Neural crest cell (in vitro differentiated cells): Measurements from ENCODE around the gene MECP2. TPM values are rescaled to one million over a fixed set of nuclear protein-coding genes. Genes with fewer than 3 reads are reported as not detected.

ENCODE experiments used
- DNase-seq: peaks from one replicate; pipeline ENCODE4 v3.0.0; 2021; ENCODE audit warnings: low read depth, mixed read lengths, low spot score
- H3K27ac Mint-ChIP-seq: one replicate; pipeline ENCODE4 v1.8.0; 2021; ENCODE audit warnings: mild to moderate bottlenecking, mixed read lengths; ENCODE audit not compliant: unreplicated experiment
- H3K27me3 Mint-ChIP-seq: 2 replicates; pipeline ENCODE4 v1.8.0; 2021; ENCODE audit warnings: low read depth, mild to moderate bottlenecking, mixed read lengths
- H3K36me3 Mint-ChIP-seq: 2 replicates; pipeline ENCODE4 v1.8.0; 2021; ENCODE audit warnings: low read depth, mild to moderate bottlenecking, mixed read lengths
- H3K4me1 Mint-ChIP-seq: 2 replicates; pipeline ENCODE4 v1.8.0; 2021; ENCODE audit warnings: mixed read lengths
- H3K4me3 Mint-ChIP-seq: one replicate; pipeline ENCODE4 v1.8.0; 2021; ENCODE audit warnings: mild to moderate bottlenecking, mixed read lengths
- H3K9me3 Mint-ChIP-seq: 2 replicates; pipeline ENCODE4 v1.8.0; 2021; ENCODE audit warnings: mixed read lengths
- total RNA-seq: library from RNA; stranded (reverse); gene quantifications from 2 replicates; pipeline ENCODE4 v1.2.1, GENCODE V29; 2021
- TF ChIP-seq, protein P1 (sequence below): fragments of 200-600 bp; sonication (generic); conservative IDR thresholded peaks from 2 replicates; pipeline ENCODE4 v1.5.0; 2021; ENCODE audit warnings: antibody characterized with exemption, mild to moderate bottlenecking

The MECP2 gene
- total RNA-seq, 1 donor from 2014 or later, result 49.1 TPM

DNA sequence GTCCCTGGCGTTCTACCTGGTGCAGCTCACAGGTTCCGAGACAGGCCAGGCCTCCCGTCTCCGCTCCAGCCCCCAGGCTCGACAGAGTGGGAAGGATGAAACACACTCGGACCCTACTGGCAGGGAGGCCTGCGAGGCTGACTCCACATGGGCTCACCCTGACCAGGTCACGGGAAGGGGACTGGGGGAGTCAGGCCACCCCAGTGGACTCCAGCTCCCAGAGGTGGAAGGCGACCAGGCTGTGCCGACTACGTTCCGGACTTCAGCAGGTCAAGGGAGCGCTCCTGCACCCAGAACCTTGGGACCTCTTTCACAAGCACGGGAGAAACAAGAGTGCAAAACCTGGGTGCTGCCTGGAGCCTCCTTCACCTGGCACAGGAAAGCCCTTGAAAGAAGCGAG is 73.2 kb downstream of the MECP2 start:
- no peak overlapping the region for H3K4me3 Mint-ChIP-seq
- H3K9me3 Mint-ChIP-seq, result no peaks in the 10 kb centered on the region
- H3K27ac Mint-ChIP-seq, result no peak overlapping the region
- TF ChIP-seq, protein P1, sequence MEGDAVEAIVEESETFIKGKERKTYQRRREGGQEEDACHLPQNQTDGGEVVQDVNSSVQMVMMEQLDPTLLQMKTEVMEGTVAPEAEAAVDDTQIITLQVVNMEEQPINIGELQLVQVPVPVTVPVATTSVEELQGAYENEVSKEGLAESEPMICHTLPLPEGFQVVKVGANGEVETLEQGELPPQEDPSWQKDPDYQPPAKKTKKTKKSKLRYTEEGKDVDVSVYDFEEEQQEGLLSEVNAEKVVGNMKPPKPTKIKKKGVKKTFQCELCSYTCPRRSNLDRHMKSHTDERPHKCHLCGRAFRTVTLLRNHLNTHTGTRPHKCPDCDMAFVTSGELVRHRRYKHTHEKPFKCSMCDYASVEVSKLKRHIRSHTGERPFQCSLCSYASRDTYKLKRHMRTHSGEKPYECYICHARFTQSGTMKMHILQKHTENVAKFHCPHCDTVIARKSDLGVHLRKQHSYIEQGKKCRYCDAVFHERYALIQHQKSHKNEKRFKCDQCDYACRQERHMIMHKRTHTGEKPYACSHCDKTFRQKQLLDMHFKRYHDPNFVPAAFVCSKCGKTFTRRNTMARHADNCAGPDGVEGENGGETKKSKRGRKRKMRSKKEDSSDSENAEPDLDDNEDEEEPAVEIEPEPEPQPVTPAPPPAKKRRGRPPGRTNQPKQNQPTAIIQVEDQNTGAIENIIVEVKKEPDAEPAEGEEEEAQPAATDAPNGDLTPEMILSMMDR, result no peak
- H3K4me1 Mint-ChIP-seq, result peaks cover 16% of the 10 kb centered on the region
- peaks cover 2% of the 10 kb centered on the region for H3K27me3 Mint-ChIP-seq
- no peak for DNase-seq
- peaks cover 8% of the 10 kb centered on the region for H3K36me3 Mint-ChIP-seq

DNA sequence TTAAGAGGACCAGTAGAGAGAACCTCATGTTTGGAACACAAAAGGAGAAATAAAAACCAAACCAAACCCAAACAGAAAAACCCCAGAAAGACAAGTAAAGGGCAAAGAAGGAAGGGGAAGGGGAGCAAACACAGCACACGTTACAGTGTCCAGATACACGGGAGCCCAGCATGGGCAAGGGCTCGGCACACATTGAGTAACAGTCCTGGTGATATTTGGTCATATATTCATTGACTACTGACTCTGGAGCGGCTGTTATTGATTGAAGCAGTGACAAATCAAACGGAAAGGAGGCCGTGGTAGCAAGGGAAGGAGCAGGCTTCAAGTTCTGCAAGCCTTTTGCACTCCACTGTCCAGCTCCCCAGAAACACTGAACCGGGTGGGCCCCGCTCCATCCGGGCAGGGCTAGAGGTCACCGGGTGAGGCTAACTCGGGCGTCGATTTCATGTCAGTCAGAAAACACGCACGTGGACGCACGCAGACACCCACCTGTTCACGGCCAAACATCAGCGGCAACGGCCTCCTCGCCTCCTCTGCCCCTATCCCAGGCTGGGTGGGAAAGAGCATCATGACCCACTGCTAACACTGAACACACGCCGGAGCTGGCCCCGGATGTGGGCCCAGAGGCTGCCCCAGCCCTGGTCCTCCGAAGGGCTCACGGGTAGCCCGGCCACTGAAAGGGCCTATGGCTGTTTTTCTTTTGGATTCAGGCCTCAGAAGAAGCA is 74.1 kb downstream of the MECP2 start:
- TF ChIP-seq, protein P1, result no peak
- H3K36me3 Mint-ChIP-seq, result peaks cover 8% of the 10 kb centered on the region
- H3K27me3 Mint-ChIP-seq, result peaks cover 2% of the 10 kb centered on the region

DNA sequence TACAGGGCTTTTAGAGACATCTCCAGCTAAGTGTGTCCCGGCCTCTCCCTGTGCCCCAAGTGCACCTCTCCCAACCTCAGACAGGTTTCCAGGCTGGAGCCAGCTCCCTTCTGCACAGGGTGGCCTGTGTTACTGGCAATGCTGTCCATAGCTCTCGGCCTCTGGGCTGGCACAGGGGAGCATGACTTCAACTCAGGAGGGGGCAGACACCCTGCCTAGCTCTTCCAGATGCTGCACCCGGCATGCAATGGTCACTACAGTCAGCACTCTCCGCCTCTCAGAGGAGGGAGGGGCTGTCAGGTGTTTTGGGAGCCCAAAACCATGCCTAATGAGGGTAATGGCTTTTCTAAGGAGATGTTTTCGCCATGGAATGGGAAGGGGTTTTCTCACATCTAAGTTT is 75.4 kb downstream of the MECP2 start:
- H3K9me3 Mint-ChIP-seq, result no peaks in the 10 kb centered on the region

More for the DNA sequence above, 74.1 kb downstream of the MECP2 start:
- Mint-ChIP-seq H3K9me3 (no peaks in the 10 kb centered on the region), H3K27ac (peak overlapping the region; percentile 88), H3K4me1 (peaks cover 20% of the 10 kb centered on the region), H3K4me3 (peak overlapping the region; percentile 1)
- no peak for DNase-seq

DNA sequence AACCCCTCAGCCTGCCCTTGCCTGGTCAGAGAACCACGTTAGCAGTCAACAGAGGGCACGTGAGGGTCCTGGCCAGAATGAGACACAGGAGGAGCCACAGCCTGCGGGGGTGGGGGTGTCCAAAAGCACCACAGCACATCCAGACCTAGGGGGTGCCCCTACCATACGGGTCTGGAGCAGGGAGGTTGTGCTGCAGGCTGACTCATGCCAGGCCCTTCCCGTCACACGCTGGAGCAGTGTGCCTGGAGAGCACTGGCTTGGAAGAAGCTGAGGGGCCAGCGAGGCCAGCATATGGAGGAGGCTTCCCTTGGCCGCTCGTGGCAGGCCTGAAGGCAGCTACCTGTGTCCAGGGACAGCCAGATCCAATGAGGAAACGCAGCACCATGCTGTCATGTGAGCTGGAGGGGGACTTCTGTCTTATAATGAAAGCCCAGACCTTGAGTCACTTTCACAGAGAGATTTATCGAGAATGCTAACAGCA is 76.3 kb downstream of the MECP2 start:
- no peak overlapping the region for H3K4me3 Mint-ChIP-seq
- peaks cover 20% of the 10 kb centered on the region for H3K4me1 Mint-ChIP-seq
- no peaks in the 10 kb centered on the region for H3K9me3 Mint-ChIP-seq
- H3K27ac Mint-ChIP-seq, result no peak overlapping the region
- H3K36me3 Mint-ChIP-seq, result peaks cover 4% of the 10 kb centered on the region
- peaks cover 2% of the 10 kb centered on the region for H3K27me3 Mint-ChIP-seq
- DNase-seq, result no peak
- TF ChIP-seq, protein P1, result no peak

More for the DNA sequence above, 75.4 kb downstream of the MECP2 start:
- Mint-ChIP-seq H3K27me3 (peaks cover 2% of the 10 kb centered on the region), H3K4me3 (peak overlapping the region; percentile 9), H3K27ac (no peak overlapping the region), H3K36me3 (peaks cover 4% of the 10 kb centered on the region), H3K4me1 (peaks cover 20% of the 10 kb centered on the region)
- DNase-seq, result no peak
- TF ChIP-seq, protein P1, result no peak

DNA sequence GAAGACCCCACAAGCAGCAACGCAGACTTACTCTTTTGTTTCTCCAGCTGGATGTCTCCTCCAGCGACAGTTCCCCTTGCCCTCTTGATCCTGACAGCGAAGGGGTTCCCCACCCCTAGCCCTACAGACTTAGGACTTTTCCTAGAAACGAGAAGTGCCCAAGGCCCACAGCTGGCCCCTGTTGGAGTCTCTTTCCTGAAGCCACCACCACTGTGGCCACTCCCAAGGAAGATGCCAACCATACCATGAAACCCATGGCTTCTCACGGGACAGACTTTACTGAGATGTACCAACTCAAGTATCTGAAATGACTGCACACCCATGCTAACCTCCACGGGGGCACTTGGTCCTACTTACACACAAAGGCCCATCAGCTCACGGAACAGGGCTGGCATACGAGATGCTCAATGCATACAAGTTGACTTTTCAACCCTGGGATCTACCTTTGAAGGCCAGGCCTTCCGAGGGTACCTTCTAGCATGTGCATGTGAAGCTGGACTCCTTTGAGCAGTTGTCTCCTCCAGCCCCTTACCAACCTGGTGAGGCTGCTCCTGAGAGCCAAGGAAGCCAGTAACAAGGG is 76.9 kb downstream of the MECP2 start:
- Mint-ChIP-seq H3K4me1 (peaks cover 20% of the 10 kb centered on the region), H3K9me3 (no peaks in the 10 kb centered on the region), H3K27ac (peak overlapping the region; percentile 95), H3K4me3 (peak overlapping the region; percentile 82), H3K27me3 (peaks cover 2% of the 10 kb centered on the region), H3K36me3 (peaks cover 4% of the 10 kb centered on the region)
- no peak for DNase-seq
- TF ChIP-seq, protein P1, result no peak
